ENCODE results near the gene CNOT11. TPM values are rescaled to one million over a fixed set of nuclear protein-coding genes. Genes with fewer than 3 reads are reported as not detected.
"Not testable (repeated sequence)": the region's sequence is repeated elsewhere in the genome, so short reads cannot be mapped to it uniquely, and the experiment has no call there.

CNOT11 gene
- total RNA-seq, 2 experiments from 2014 or later: 54.6 to 56.2 TPM

GRCh38 chr2:101232770-101233169 lies 19.9 kb upstream of the CNOT11 start:
- CTCF ChIA-PET: interaction anchor here (1.5 kb wide), 1 partner anchor 8 kb away, joined by 3 read pairs; no protein-coding TSS in a partner anchor

GRCh38 chr2:101234169-101234938 lies 18.3 kb upstream of the CNOT11 start:
- no peaks in the 10 kb centered on the region for H3K27me3 Mint-ChIP-seq
- no peaks in the 10 kb centered on the region for H3K4me1 Mint-ChIP-seq (ENCODE audit: low read depth)
- no peak overlapping the region for H3K27ac Mint-ChIP-seq
- ChIA-PET CTCF (interaction anchor here (1.0 kb wide), 1 partner anchor 9 kb away, joined by 3 read pairs; no protein-coding TSS in a partner anchor), POLR2A (no interaction called here)
- peaks cover 2% of the 10 kb centered on the region for H3K9me3 Mint-ChIP-seq
- H3K4me3 Mint-ChIP-seq: no peak overlapping the region
- intact Hi-C loops (cut with micrococcal nuclease): no loop called here
- H3K36me3 Mint-ChIP-seq: peaks cover 3% of the 10 kb centered on the region
- DNase-seq: no peak

More at GRCh38 chr2:101232770-101233169, 19.9 kb upstream of the CNOT11 start:
- Mint-ChIP-seq H3K4me1 (ENCODE audit: low read depth) (no peaks in the 10 kb centered on the region), H3K4me3 (no peak overlapping the region), H3K27me3 (no peaks in the 10 kb centered on the region), H3K9me3 (peaks cover 2% of the 10 kb centered on the region), H3K27ac (no peak overlapping the region), H3K36me3 (peaks cover 3% of the 10 kb centered on the region)
- no peak for DNase-seq
- intact Hi-C loops (cut with micrococcal nuclease): no loop called here
- POLR2A ChIA-PET: no interaction called here

GRCh38 chr2:101235956-101236355 lies 16.7 kb upstream of the CNOT11 start:
- H3K36me3 Mint-ChIP-seq; H3K9me3 Mint-ChIP-seq; POLR2A ChIA-PET; H3K4me3 Mint-ChIP-seq; DNase-seq; CTCF ChIA-PET; H3K27ac Mint-ChIP-seq; intact Hi-C loops (cut with micrococcal nuclease); H3K27me3 Mint-ChIP-seq; H3K4me1 Mint-ChIP-seq (ENCODE audit: low read depth): not testable (repeated sequence)

GRCh38 chr2:101237944-101238343 lies 14.7 kb upstream of the CNOT11 start:
- H3K9me3 Mint-ChIP-seq; intact Hi-C loops (cut with micrococcal nuclease); DNase-seq; H3K36me3 Mint-ChIP-seq; H3K27ac Mint-ChIP-seq; POLR2A ChIA-PET; H3K4me1 Mint-ChIP-seq (ENCODE audit: low read depth); H3K27me3 Mint-ChIP-seq; CTCF ChIA-PET; H3K4me3 Mint-ChIP-seq: not testable (repeated sequence)

GRCh38 chr2:101238930-101239759 lies 13.5 kb upstream of the CNOT11 start:
- no peaks in the 10 kb centered on the region for H3K4me1 Mint-ChIP-seq (ENCODE audit: low read depth)
- POLR2A ChIA-PET: no interaction called here
- H3K4me3 Mint-ChIP-seq: no peak overlapping the region
- no peaks in the 10 kb centered on the region for H3K36me3 Mint-ChIP-seq
- intact Hi-C loops (cut with micrococcal nuclease): no loop called here
- CTCF ChIA-PET: interaction anchor here (1.6 to 1.9 kb wide), 2 partner anchors 15 to 50 kb away, joined by 3 to 5 read pairs; no protein-coding TSS in a partner anchor
- no peak for DNase-seq
- H3K27ac Mint-ChIP-seq: no peak overlapping the region
- H3K9me3 Mint-ChIP-seq: peaks cover 2% of the 10 kb centered on the region
- H3K27me3 Mint-ChIP-seq: no peaks in the 10 kb centered on the region

- CTCF ChIA-PET: interaction anchor here (1.2 to 1.9 kb wide), 3 partner anchors 7 to 51 kb away, joined by 3 to 5 read pairs (median 3); no protein-coding TSS in a partner anchor
- POLR2A ChIA-PET; H3K4me3 Mint-ChIP-seq; H3K27ac Mint-ChIP-seq; DNase-seq; H3K36me3 Mint-ChIP-seq; H3K4me1 Mint-ChIP-seq (ENCODE audit: low read depth); H3K27me3 Mint-ChIP-seq; H3K9me3 Mint-ChIP-seq: not testable (repeated sequence)
- intact Hi-C loops (cut with micrococcal nuclease): loop anchor here (10.0 kb wide), 1 partner anchor 145 kb away; the partner anchor contains the start of gene CREG2
Observed at GRCh38 chr2:101239760-101240118, 12.9 kb upstream of the CNOT11 start.

- H3K4me1 Mint-ChIP-seq (ENCODE audit: low read depth); H3K27me3 Mint-ChIP-seq; H3K27ac Mint-ChIP-seq; H3K36me3 Mint-ChIP-seq; DNase-seq; H3K4me3 Mint-ChIP-seq; H3K9me3 Mint-ChIP-seq; POLR2A ChIA-PET: not testable (repeated sequence)
- CTCF ChIA-PET: interaction anchor here (0.8 to 1.9 kb wide), 9 partner anchors 8 to 147 kb away, joined by 3 to 5 read pairs (median 4); partner anchors contain the start of gene CREG2
- intact Hi-C loops (cut with micrococcal nuclease): loop anchor here (10.0 kb wide), 1 partner anchor 144 kb away; the partner anchor contains the start of gene CREG2
Observed at GRCh38 chr2:101240694-101241093, 12.0 kb upstream of the CNOT11 start.

- intact Hi-C loops (cut with micrococcal nuclease): loop anchor here (10.0 kb wide), 1 partner anchor 144 kb away; the partner anchor contains the start of gene CREG2
- Mint-ChIP-seq H3K4me3 (no peak overlapping the region), H3K4me1 (ENCODE audit: low read depth) (no peaks in the 10 kb centered on the region), H3K27ac (no peak overlapping the region), H3K9me3 (no peaks in the 10 kb centered on the region), H3K27me3 (no peaks in the 10 kb centered on the region), H3K36me3 (no peaks in the 10 kb centered on the region)
- CTCF ChIA-PET: interaction anchor here (0.8 to 1.9 kb wide), 9 partner anchors 9 to 147 kb away, joined by 3 to 5 read pairs (median 4); partner anchors contain the start of gene CREG2
- no peak for DNase-seq
- POLR2A ChIA-PET: no interaction called here
Observed at GRCh38 chr2:101241158-101241557, 11.5 kb upstream of the CNOT11 start.

GRCh38 chr2:101244373-101244772 lies 8.3 kb upstream of the CNOT11 start:
- H3K36me3 Mint-ChIP-seq; DNase-seq; CTCF ChIA-PET; H3K9me3 Mint-ChIP-seq; POLR2A ChIA-PET; H3K4me1 Mint-ChIP-seq (ENCODE audit: low read depth); H3K4me3 Mint-ChIP-seq; H3K27me3 Mint-ChIP-seq; H3K27ac Mint-ChIP-seq: not testable (repeated sequence)
- intact Hi-C loops (cut with micrococcal nuclease): loop anchor here (10.0 kb wide), 1 partner anchor 140 kb away; the partner anchor contains the start of gene CREG2

- H3K4me1 Mint-ChIP-seq (ENCODE audit: low read depth); H3K9me3 Mint-ChIP-seq; H3K27me3 Mint-ChIP-seq; POLR2A ChIA-PET; CTCF ChIA-PET; H3K4me3 Mint-ChIP-seq; H3K27ac Mint-ChIP-seq; DNase-seq; H3K36me3 Mint-ChIP-seq: not testable (repeated sequence)
- intact Hi-C loops (cut with micrococcal nuclease): loop anchor here (10.0 kb wide), 1 partner anchor 140 kb away; the partner anchor contains the start of gene CREG2
Observed at GRCh38 chr2:101244899-101245298, 7.8 kb upstream of the CNOT11 start.

GRCh38 chr2:101245468-101245867 lies 7.2 kb upstream of the CNOT11 start:
- intact Hi-C loops (cut with micrococcal nuclease): loop anchor here (10.0 kb wide), 1 partner anchor 139 kb away; the partner anchor contains the start of gene CREG2
- H3K27me3 Mint-ChIP-seq; DNase-seq; H3K4me3 Mint-ChIP-seq; CTCF ChIA-PET; H3K9me3 Mint-ChIP-seq; H3K27ac Mint-ChIP-seq; H3K36me3 Mint-ChIP-seq; H3K4me1 Mint-ChIP-seq (ENCODE audit: low read depth): not testable (repeated sequence)
- POLR2A ChIA-PET: interaction anchor here (0.6 kb wide), 1 partner anchor 596 kb away, joined by 3 read pairs; no protein-coding TSS in a partner anchor

- H3K4me3 Mint-ChIP-seq; H3K27ac Mint-ChIP-seq; H3K27me3 Mint-ChIP-seq; DNase-seq; POLR2A ChIA-PET; H3K36me3 Mint-ChIP-seq; H3K9me3 Mint-ChIP-seq; CTCF ChIA-PET; H3K4me1 Mint-ChIP-seq (ENCODE audit: low read depth): not testable (repeated sequence)
- intact Hi-C loops (cut with micrococcal nuclease): loop anchor here (10.0 kb wide), 1 partner anchor 136 kb away; the partner anchor contains the start of gene CREG2
Observed at GRCh38 chr2:101248756-101249155, 3.9 kb upstream of the CNOT11 start.
